OCI-LY7 (cell line): ENCODE data around the gene SOX9. TPM values are rescaled to one million over a fixed set of nuclear protein-coding genes. Genes with fewer than 3 reads are reported as not detected.

ENCODE experiments used
- BruUV-seq: library from RNA; stranded (reverse); fragments of 400-500 nt; replicated peaks from 2 replicates; lab custom pipeline; 2021; lab: Mats Ljungman, UMichigan
- CTCF ChIA-PET: fragments of 300-600 bp; sonication (Branson Sonifier 250); formaldehyde crosslinking; loops from one replicate; lab custom pipeline; 2022; ENCODE audit warnings: antibody characterized with exemption; ENCODE audit not compliant: unreplicated experiment; lab: Charles Lee
- POLR2A ChIA-PET: fragments of 300-600 bp; sonication (Branson Sonifier 250); formaldehyde crosslinking; loops from one replicate; lab custom pipeline; 2022; ENCODE audit warnings: antibody characterized with exemption; lab: Charles Lee
- DNase-seq: peaks from one replicate; pipeline ENCODE4 v3.0.0-alpha.2; 2015; ENCODE audit warnings: low spot score
- H2AFZ ChIP-seq: fragments of 200-600 bp; sonication (generic), shearing (Covaris generic); 2 replicates; pipeline ENCODE4 v1.6.1; 2014; ENCODE audit warnings: mild to moderate bottlenecking, antibody characterized with exemption, low read length, moderate library complexity
- H3K27ac ChIP-seq: fragments of 200-600 bp; sonication (generic); 2 replicates; pipeline ENCODE4 v1.5.1; 2014; ENCODE audit warnings: mixed run types, low read depth, mild to moderate bottlenecking, moderate library complexity, low read length, inconsistent platforms; ENCODE audit not compliant: poor library complexity, severe bottlenecking
- H3K36me3 ChIP-seq: fragments of 200-600 bp; sonication (generic); 2 replicates; pipeline ENCODE4 v1.6.1; 2014; ENCODE audit warnings: mild to moderate bottlenecking, antibody characterized with exemption, low read length, moderate library complexity, mixed read lengths; ENCODE audit not compliant: insufficient read depth
- H3K4me1 ChIP-seq: fragments of 200-600 bp; sonication (generic); 2 replicates; pipeline ENCODE4 v1.5.1; 2014; ENCODE audit warnings: mild to moderate bottlenecking, low read length; ENCODE audit not compliant: insufficient read depth, poor library complexity, severe bottlenecking
- H3K4me2 ChIP-seq: fragments of 200-600 bp; sonication (generic); 2 replicates; pipeline ENCODE4 v1.6.1; 2014; ENCODE audit warnings: mild to moderate bottlenecking, low read length
- H3K4me3 ChIP-seq: fragments of 200-600 bp; sonication (generic); 2 replicates; pipeline ENCODE4 v1.5.1; 2014; ENCODE audit warnings: mild to moderate bottlenecking, low read depth, low read length; ENCODE audit not compliant: poor library complexity, severe bottlenecking
- H3K79me2 ChIP-seq: fragments of 200-600 bp; sonication (generic); 2 replicates; pipeline ENCODE4 v1.6.1; 2016; ENCODE audit warnings: low read depth, mild to moderate bottlenecking, low read length, moderate library complexity, mixed read lengths; ENCODE audit not compliant: insufficient read depth
- H3K9me2 ChIP-seq: fragments of 200-600 bp; sonication (generic); 2 replicates; pipeline ENCODE4 v1.6.1; 2016; ENCODE audit warnings: mild to moderate bottlenecking, low read length, mixed read lengths; ENCODE audit not compliant: insufficient read depth
- H3K9me3 ChIP-seq: fragments of 200-600 bp; sonication (generic); 2 replicates; pipeline ENCODE4 v1.6.1; 2014; ENCODE audit warnings: mild to moderate bottlenecking, mixed run types, low read length, mixed read lengths
- H4K20me1 ChIP-seq: fragments of 200-600 bp; sonication (generic); 2 replicates; pipeline ENCODE4 v1.6.1; 2014; ENCODE audit warnings: mild to moderate bottlenecking, antibody characterized with exemption, low read length, moderate library complexity, mixed read lengths; ENCODE audit not compliant: insufficient read depth
- CTCF ChIP-seq: fragments of 200-600 bp; sonication (generic); conservative IDR thresholded peaks from 2 replicates; pipeline ENCODE4 v1.5.1; 2014; ENCODE audit warnings: mild to moderate bottlenecking, antibody characterized with exemption, low read length, moderate library complexity, mixed read lengths
- EZH2phosphoT487 ChIP-seq: fragments of 200-600 bp; sonication (generic); IDR thresholded peaks from 2 replicates; pipeline ENCODE4 v1.6.1; 2018; ENCODE audit warnings: low read depth, borderline replicate concordance, mild to moderate bottlenecking, mixed run types, antibody characterized with exemption, low read length, moderate library complexity, mixed read lengths
- intact Hi-C: fragments of 100-400 bp; cut with micrococcal nuclease; formaldehyde crosslinking; loops from one replicate; pipeline ENCODE4 v1.10.0; 2022; ENCODE audit not compliant: unreplicated experiment
- total RNA-seq, 2 experiments: library from RNA; depleted of rRNA in 1 of 2; stranded (reverse); fragments of >200 nt in 1 of 2; shearing (Covaris generic) in 1 of 2; gene quantifications; 2 replicates each; pipeline ENCODE4 v1.2.3, GENCODE V29; 2014 to 2022

The SOX9 gene
- total RNA-seq, 2 experiments from 2014 or later, result not detected

- Histone ChIP-seq H3K9me2 (no peaks in the 10 kb centered on the region), H3K4me2 (no peak overlapping the region), H3K27ac (no peak overlapping the region), H4K20me1 (no peaks in the 10 kb centered on the region), H3K9me3 (no peaks in the 10 kb centered on the region), H3K4me1 (no peaks in the 10 kb centered on the region), H3K79me2 (no peaks in the 10 kb centered on the region), H3K4me3 (no peak overlapping the region), H3K36me3 (no peaks in the 10 kb centered on the region), H2AFZ (no peak overlapping the region)
- ChIA-PET POLR2A (no interaction called here), CTCF (no interaction called here)
- TF ChIP-seq CTCF (no peak), EZH2phosphoT487 (no peak)
- no TSS peak for BruUV-seq
- no peak for DNase-seq
- intact Hi-C loops, result no loop called here
Observed at GRCh38 chr17:72125226-72125651, 4.4 kb downstream of the SOX9 start.

- no peak overlapping the region for H3K4me2 ChIP-seq
- H3K9me2 ChIP-seq, result no peaks in the 10 kb centered on the region
- intact Hi-C loops, result no loop called here
- no peak overlapping the region for H3K4me3 ChIP-seq
- CTCF ChIA-PET, result no interaction called here
- TF ChIP-seq CTCF (no peak), EZH2phosphoT487 (no peak)
- H3K4me1 ChIP-seq, result no peaks in the 10 kb centered on the region
- no peak overlapping the region for H2AFZ ChIP-seq
- POLR2A ChIA-PET, result interaction anchor here (0.6 kb wide), 1 partner anchor 75 kb away, joined by 4 read pairs; no protein-coding TSS in a partner anchor
- no peaks in the 10 kb centered on the region for H4K20me1 ChIP-seq
- no peak overlapping the region for H3K27ac ChIP-seq
- no peaks in the 10 kb centered on the region for H3K9me3 ChIP-seq
- no peaks in the 10 kb centered on the region for H3K36me3 ChIP-seq
- BruUV-seq, result no TSS peak
- no peak for DNase-seq
- H3K79me2 ChIP-seq, result no peaks in the 10 kb centered on the region
Observed at GRCh38 chr17:72125742-72126141, 4.9 kb downstream of the SOX9 start.

GRCh38 chr17:72126575-72127486, 6.0 kb downstream of the SOX9 start:
- intact Hi-C loops, result no loop called here
- no peaks in the 10 kb centered on the region for H3K4me1 ChIP-seq

More at GRCh38 chr17:72126575-72127486, 6.0 kb downstream of the SOX9 start:
- DNase-seq, result no peak
- no peaks in the 10 kb centered on the region for H3K36me3 ChIP-seq
- H4K20me1 ChIP-seq, result no peaks in the 10 kb centered on the region
- no peak overlapping the region for H3K4me2 ChIP-seq
- no peak overlapping the region for H2AFZ ChIP-seq
- H3K9me2 ChIP-seq, result no peaks in the 10 kb centered on the region
- no peaks in the 10 kb centered on the region for H3K79me2 ChIP-seq
- TF ChIP-seq EZH2phosphoT487 (no peak), CTCF (no peak)
- H3K9me3 ChIP-seq, result no peaks in the 10 kb centered on the region
- CTCF ChIA-PET, result no interaction called here
- no peak overlapping the region for H3K27ac ChIP-seq
- BruUV-seq, result no TSS peak
- H3K4me3 ChIP-seq, result no peak overlapping the region
- POLR2A ChIA-PET, result no interaction called here
